Testis (tissue), 2 donors: Measurements from ENCODE around the gene GLE1.

Experiments used
- CTCF ChIP-seq, 3 experiments: fragments of 450-650 bp in 2 of 3; fragments of 200-600 bp in 1 of 3; sonication (generic) in 1 of 3; IDR thresholded peaks; one replicate each; pipeline ENCODE4 v1.5.1; 2016 to 2019; ENCODE audit warnings: antibody characterized with exemption in 3 of 3, mild to moderate bottlenecking in 2 of 3, moderate library complexity in 1 of 3
- POLR2A ChIP-seq: fragments of 450-650 bp; IDR thresholded peaks from one replicate; pipeline ENCODE4 v1.6.1; 2017; ENCODE audit warnings: antibody characterized with exemption, mild to moderate bottlenecking, moderate library complexity

DNA sequence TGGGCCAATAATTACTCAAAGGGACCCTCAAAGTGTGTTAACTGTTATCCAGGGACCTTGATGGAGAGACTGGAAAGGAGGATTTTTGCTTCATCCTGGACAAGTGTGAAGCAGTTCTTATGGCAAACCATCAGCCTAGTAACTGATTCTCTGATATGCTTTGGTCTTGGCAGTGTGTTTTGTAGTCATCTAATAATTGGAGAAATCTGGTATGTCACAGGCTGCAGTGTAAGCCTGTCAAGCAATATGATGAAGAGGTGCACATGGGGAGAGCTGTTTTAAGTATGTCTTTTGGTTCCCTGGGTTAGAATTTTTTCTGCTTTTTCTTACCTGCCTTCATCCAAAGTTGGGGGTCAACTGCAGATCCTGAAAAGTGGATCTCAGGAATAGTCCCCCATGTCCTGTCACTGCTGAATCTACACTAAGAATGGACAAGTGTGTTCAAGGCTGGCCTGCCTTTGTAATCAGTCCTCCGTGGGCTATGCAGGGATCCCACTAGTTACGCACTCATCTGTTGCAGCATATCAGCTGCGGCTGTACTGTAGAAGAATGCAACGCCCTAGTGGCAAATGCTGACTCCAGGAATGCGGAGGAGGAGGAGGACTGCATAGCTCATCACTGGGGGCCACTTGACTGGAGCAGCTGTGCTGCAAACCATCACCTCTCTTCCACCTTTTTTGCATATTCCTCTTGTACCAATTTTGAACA is 49.8 kb downstream of the GLE1 start:
- TF ChIP-seq CTCF (IDR thresholded peaks at IDR 0.05) (no peak), POLR2A (no peak)
